WTC11 (cell line): ENCODE measurements around the gene TMEM164.

ENCODE experiments used
- CTCF ChIP-seq: fragments of 200-600 bp; IDR thresholded peaks from 2 replicates; pipeline ENCODE4 v1.8.0; 2022; ENCODE audit warnings: antibody characterized with exemption
- NFYB ChIP-seq: sonication (generic); formaldehyde crosslinking; conservative IDR thresholded peaks from 2 replicates; pipeline ENCODE4 v1.8.0; 2022; ENCODE audit warnings: low read depth, missing genetic modification reagents
- TEAD4 ChIP-seq: sonication (generic); formaldehyde crosslinking; IDR thresholded peaks from 2 replicates; pipeline ENCODE4 v1.8.0; 2022; ENCODE audit warnings: mild to moderate bottlenecking, missing genetic modification reagents

GRCh38 chrX:110210417-110211139 lies 207.7 kb downstream of the TMEM164 start:
- no peak for TF ChIP-seq TEAD4 (CRISPR knock-in tag)
- no peak for TF ChIP-seq NFYB (CRISPR knock-in tag)
- TF ChIP-seq CTCF, result no peak
